Nephron (organoid): ENCODE results near the gene EDRF1.
A peak's percentile ranks its signal among the peaks of the same experiment; 100 is the strongest.

ENCODE experiments used
- H3K27ac Mint-ChIP-seq, 3 experiments: 2 replicates each; pipeline ENCODE4 v1.8.0; 2020; ENCODE audit warnings: mixed read lengths in 3 of 3, mild to moderate bottlenecking in 2 of 3, moderate library complexity in 1 of 3
- H3K27me3 Mint-ChIP-seq: 2 replicates; pipeline ENCODE4 v1.8.0; 2021; ENCODE audit warnings: low read depth, mild to moderate bottlenecking, moderate library complexity, mixed read lengths
- H3K36me3 Mint-ChIP-seq: 2 replicates; pipeline ENCODE4 v1.8.0; 2020; ENCODE audit warnings: low read depth, mixed read lengths
- H3K4me1 Mint-ChIP-seq: 2 replicates; pipeline ENCODE4 v1.8.0; 2020; ENCODE audit warnings: mixed read lengths
- H3K4me3 Mint-ChIP-seq, 3 experiments: 2 replicates each; pipeline ENCODE4 v1.8.0; 2020; ENCODE audit warnings: mild to moderate bottlenecking in 3 of 3, mixed read lengths in 3 of 3, moderate library complexity in 2 of 3
- H3K9me3 Mint-ChIP-seq: 2 replicates; pipeline ENCODE4 v1.8.0; 2020; ENCODE audit warnings: mixed read lengths
- TF ChIP-seq, protein P1 (sequence below), 3 experiments: fragments of 200-600 bp; sonication (generic); IDR thresholded peaks; one replicate each; pipeline ENCODE4 v1.5.0; 2021; ENCODE audit warnings: antibody characterized with exemption in 3 of 3; ENCODE audit not compliant: unreplicated experiment in 3 of 3

EDRF1 gene

DNA sequence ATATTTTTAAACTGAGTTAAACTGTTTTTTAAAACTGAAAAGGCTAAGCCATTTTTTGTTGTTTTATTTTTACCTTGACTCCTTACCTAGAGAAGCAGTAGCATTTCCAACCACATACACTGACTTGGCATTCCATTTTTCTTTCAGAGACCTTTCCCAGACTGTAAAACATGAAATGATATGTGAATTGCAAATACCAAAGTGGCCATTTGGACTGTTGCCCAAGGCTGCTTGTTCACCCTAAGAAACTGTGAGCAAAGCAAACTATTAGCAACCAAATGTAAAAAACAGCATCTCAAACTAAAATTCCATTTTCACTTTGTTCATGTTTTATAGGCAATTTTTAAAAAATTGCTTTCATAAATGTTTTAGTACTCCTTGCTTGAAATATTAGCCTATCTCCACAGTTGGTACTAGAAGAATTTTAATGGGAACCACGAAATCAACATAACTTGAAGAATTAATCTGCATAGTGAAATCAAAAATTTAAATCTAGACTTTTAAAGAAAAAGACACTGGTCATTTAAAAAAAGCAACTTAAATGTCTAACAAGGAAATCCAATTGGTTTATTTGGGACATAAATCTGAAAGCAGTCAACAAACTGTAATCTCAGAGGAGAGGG, 92.7 kb downstream of the EDRF1 start:
- no peaks in the 10 kb centered on the region for H3K27me3 Mint-ChIP-seq
- peak overlapping the region in 1 of 3 experiments; percentile 46 for H3K27ac Mint-ChIP-seq
- peaks cover 24% of the 10 kb centered on the region for H3K4me1 Mint-ChIP-seq
- H3K36me3 Mint-ChIP-seq: peaks cover 52% of the 10 kb centered on the region
- no peak overlapping the region for H3K4me3 Mint-ChIP-seq
- no peaks in the 10 kb centered on the region for H3K9me3 Mint-ChIP-seq
- TF ChIP-seq, protein P1, sequence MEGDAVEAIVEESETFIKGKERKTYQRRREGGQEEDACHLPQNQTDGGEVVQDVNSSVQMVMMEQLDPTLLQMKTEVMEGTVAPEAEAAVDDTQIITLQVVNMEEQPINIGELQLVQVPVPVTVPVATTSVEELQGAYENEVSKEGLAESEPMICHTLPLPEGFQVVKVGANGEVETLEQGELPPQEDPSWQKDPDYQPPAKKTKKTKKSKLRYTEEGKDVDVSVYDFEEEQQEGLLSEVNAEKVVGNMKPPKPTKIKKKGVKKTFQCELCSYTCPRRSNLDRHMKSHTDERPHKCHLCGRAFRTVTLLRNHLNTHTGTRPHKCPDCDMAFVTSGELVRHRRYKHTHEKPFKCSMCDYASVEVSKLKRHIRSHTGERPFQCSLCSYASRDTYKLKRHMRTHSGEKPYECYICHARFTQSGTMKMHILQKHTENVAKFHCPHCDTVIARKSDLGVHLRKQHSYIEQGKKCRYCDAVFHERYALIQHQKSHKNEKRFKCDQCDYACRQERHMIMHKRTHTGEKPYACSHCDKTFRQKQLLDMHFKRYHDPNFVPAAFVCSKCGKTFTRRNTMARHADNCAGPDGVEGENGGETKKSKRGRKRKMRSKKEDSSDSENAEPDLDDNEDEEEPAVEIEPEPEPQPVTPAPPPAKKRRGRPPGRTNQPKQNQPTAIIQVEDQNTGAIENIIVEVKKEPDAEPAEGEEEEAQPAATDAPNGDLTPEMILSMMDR (IDR thresholded peaks at IDR 0.05; ENCODE audit: unreplicated experiment in 3 of 3): no peak
